SK-N-DZ (cell line): ENCODE data around the gene ATP1B2. TPM values are rescaled to one million over a fixed set of nuclear protein-coding genes. Genes with fewer than 3 reads are reported as not detected.
"Not testable (repeated sequence)": the region's sequence is repeated elsewhere in the genome, so short reads cannot be mapped to it uniquely, and the experiment has no call there.

Source experiments
- DNase-seq: peaks from one replicate; pipeline ENCODE4 v3.0.0-alpha.2; 2015; ENCODE audit warnings: low spot score
- polyA plus RNA-seq, 2 experiments: library from polyadenylated mRNA; depleted of rRNA; stranded (reverse); fragments of >200 nt; gene quantifications; 2 replicates each; pipeline ENCODE4 v1.2.3, GENCODE V29; 2014

ATP1B2 gene
- 0.25 and 0.28 TPM in 2 replicates for polyA plus RNA-seq (2014; cell fraction: cytosol; rRNA removed)
- 0.85 and 1.2 TPM in 2 replicates for polyA plus RNA-seq (2014; cell fraction: nucleus; rRNA removed)

GRCh38 chr17:7650509-7651096, at the start of gene ATP1B2:
Gene ATP1B2 (plus strand): TSS chr17:7650926. CDS start chr17:7651519, 593 bp downstream.
- DNase-seq = peak; percentile 96

- no peak for DNase-seq
Observed at GRCh38 chr17:7606280-7606679, 44.4 kb upstream of the ATP1B2 start.

GRCh38 chr17:7610641-7611040, 40.1 kb upstream of the ATP1B2 start:
- no peak for DNase-seq

DNA sequence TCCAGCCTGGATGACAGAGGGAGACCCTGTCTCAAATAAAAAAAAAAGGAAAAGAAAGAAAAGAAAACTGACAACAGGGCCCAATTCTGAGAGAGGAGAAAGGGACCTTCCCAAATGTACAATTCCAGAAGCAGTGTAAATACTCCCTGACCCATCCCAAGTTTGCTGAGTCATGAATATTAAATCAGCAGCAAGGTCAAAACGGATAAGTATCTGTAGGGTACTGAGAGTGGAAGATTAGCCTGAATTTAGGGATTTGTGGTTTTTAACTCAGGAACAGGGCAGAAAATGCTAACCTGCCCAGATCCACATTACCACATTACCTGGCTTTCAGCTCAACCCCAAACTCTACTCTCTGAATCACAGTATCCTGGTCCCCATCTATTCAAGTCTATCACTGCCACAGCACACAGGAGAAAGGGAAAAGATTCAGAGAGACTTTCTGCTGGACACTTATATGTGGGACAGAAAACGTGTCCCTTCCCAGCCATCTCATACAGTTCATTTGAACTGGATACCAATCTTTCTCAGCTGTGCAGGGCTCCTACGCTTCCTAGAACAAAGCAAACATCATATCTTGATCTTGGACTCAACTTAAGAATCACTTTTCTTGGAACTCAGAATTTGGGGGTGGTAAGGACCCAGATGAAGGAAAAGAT, 39.0 kb upstream of the ATP1B2 start:
- DNase-seq = no peak

GRCh38 chr17:7612294-7612640, 38.5 kb upstream of the ATP1B2 start:
- no peak for DNase-seq

DNA sequence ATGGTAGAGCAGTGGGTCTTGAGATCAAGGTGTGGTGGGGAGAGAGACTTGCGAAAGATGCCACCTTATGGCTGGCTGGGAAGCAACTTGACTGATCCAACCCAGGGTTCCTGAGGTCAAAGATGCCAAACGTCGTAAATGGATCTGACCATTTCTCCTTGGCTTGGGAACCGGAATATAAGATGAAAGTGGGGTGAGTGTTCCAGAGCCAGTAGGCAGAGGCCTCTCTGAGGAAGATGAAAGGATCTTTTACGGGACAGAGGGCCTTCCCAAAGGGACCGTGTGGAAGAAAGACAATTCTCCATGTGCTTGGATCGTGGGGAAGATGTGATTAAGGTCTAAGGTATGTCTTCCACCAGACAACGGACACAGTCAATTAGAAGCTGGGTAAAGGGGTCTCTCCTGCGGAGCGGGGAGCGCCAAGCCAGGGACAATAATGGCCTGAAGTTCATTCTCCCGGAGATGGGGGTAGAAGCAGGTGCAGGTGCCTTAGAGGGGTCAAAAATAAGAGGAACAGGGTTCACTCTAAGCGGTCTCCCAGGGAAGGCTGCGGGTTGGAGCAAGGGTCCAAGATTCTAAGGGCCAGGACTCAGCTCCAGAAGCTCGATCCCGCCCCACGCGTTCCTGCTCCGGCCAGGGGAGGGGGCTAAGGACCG, 36.8 kb upstream of the ATP1B2 start:
- no peak for DNase-seq

DNA sequence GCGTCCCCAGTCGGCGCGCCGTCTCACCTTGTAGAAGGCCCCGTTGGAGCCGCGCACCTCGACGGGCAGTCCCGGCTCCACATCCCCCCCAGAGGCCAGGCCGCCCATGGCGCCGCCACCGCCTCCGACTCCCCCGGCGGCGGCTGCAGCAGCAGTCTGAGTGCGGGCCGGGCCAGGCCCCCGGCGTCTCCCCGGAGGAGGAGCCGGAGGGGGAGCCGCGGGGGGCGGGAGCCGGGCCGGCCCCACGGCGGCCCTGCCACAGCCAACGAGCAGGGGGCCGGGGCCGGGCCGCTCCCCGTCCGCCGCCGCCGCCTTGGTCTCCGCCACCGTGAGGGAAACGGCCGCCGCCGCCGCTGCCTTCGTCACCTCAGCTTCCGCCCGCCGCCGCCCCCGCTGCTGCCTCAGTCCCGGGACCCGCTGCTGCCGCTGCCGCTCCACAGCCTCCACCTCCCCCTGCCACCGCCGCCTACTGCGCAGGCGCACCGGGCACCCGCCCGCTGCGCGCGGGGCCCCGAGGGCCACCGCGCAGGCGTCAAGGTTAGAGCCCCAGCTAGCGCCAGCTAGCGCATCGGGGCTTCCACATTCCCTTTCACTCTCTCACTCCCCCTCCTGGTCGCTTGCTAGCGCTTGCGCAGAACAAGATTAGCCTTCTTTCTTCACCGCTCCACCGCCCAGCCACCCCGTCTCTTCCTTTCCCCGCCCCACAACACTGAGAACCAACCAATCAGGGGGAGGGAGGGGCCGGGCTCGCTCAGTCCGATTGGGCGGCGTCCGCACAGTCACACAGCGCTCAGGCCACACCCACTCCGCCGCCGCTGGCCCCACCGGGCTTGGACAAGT, 36.1 kb upstream of the ATP1B2 start, which contains the start of gene FXR2:
TSS of gene FXR2 (minus strand) at position 473 of the 840 bp plus-strand sequence. CDS start at position 108, 365 bp downstream.
- peak; percentile 100 for DNase-seq

- DNase-seq = no peak
Observed at GRCh38 chr17:7615265-7615747, 35.4 kb upstream of the ATP1B2 start.

DNA sequence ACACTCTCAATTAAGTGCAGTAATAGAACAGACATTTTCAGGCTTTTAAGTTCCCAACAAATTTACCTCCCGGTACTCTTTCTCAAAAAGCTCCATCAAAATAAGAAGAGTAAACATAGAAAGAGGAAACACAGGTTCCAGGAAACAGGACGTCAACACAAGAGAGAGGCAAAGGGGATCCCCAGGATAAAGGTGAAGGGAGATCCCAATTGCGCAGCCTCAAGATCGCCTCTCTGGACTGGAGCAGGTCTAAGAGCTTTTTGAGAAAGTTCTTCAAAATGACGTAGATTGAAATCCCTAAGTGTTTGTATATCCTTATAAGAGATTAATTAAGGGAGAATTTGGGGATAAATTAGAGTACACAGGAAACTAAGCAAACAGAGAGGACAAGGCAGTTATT, 32.1 kb upstream of the ATP1B2 start:
- no peak for DNase-seq

GRCh38 chr17:7620835-7621234, 29.9 kb upstream of the ATP1B2 start:
- DNase-seq = no peak

DNA sequence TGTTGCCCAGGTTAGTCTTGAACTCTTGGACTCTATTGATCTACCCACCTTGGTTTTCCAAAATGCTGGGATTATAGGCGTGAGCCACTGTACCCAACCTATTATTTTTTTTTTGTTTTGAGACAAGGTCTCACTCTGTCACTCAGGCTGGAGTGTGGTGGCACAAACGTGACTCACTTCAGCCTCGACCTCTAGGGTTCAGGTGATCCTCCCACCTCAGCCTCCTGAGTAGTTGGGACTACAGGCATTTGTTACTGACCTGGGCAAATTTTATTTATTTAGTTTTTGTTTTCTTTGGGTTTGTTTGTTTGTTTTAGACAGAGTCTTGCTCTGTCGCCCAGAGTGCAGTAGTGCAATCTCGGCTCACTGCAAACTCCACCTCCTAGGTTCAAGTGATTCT, 27.1 kb upstream of the ATP1B2 start:
- DNase-seq = no peak

- not testable (repeated sequence) for DNase-seq
Observed at GRCh38 chr17:7625749-7626148, 25.0 kb upstream of the ATP1B2 start.

DNA sequence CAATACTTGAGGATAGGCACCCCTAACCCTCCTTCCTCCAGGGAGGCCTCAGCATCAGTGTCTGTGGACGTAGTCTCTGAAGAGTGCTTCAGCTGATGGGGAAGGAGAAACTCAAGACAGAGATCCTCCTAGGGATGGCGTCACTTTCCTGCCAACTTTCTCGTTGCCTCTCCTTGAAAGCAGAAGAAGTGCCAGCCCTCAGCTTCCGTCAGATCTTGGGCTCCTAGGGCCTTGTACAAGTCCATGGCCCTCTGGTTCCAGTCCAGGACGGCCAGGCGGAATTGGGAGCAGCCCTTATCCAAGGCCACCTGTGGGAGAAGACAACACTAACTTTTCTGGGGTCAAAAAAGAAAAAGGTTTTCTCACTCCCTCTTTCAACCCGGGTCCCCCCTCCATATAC, 24.4 kb upstream of the ATP1B2 start:
- no peak for DNase-seq

DNA sequence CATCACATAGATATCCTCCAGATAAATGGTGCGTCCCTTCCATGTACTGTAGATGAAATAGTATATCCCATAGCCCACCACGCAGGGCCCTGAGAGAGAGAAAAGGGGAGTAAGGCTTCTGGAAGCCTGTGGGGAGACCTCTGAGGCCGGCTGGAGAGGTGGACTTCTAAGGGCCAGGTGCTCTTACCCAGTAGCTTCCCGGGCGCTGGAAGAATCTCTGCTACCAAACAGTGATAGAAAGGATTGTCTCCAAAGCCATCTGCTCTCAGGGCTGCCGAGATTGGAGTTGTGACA, 23.8 kb upstream of the ATP1B2 start:
- DNase-seq = no peak

- DNase-seq = peak; percentile 92
Observed at GRCh38 chr17:7627250-7628121, 23.2 kb upstream of the ATP1B2 start, which contains the start of gene SAT2. Gene SAT2 (minus strand): TSS chr17:7627821. CDS start chr17:7627635, 186 bp downstream.

GRCh38 chr17:7629939-7630571, 20.7 kb upstream of the ATP1B2 start, which contains the start of gene SHBG:
Gene SHBG (plus strand): TSS chr17:7630135. CDS start chr17:7630173, 38 bp downstream.
- no peak for DNase-seq

DNA sequence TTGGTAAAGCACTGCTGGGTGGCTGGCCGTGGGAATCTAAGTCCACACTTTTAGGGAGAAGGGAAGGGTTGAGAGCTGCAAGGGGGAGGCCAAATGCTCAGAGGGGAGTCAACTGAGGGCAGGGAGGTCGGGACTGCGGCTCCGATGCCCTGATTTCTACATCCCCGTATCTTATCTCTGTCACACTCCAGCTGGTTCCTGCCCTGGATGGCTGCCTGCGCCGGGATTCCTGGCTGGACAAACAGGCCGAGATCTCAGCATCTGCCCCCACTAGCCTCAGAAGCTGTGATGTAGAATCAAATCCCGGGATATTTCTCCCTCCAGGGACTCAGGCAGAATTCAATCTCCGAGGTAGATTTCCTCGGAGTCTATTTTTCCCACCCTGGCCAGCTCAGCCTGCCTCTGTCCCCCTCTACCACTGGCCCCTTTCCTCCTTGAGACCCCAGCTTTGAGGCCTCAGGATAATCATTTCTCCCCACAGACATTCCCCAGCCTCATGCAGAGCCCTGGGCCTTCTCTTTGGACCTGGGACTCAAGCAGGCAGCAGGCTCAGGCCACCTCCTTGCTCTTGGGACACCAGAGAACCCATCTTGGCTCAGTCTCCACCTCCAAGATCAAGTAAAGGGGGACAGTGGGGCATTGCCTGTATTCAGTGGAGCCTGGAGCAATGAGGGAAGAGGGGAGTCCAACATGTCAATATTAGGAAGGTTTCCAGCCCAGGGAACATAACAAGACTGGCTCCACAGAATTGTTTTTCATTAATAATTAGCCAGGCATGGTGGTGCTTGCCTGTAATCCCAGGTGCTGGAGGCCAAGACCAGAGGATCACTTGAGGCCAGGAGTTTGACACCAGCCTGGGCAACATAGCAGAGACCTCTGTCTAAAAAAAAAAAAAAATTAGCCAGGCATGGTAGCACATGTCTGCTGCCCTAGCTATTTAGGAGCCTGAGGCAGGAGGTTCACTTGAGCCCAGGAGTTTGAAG, 19.0 kb upstream of the ATP1B2 start:
- DNase-seq = no peak

DNA sequence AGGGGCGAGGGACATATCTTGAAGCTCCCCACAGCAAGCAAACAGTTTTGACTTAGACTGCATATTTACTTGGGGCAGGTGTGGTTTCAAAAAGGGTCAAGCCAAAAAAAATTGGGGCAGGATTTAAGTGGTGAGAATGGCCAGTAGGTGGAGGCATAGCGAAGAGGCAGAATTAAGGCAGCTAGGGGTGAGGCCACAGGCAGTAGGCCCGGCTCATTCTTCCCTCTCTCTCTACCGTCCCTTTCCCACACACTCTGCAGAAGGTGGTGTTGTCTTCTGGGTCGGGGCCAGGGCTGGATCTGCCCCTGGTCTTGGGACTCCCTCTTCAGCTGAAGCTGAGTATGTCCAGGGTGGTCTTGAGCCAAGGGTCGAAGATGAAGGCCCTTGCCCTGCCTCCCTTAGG, 18.2 kb upstream of the ATP1B2 start:
- DNase-seq = peak; percentile 61

DNA sequence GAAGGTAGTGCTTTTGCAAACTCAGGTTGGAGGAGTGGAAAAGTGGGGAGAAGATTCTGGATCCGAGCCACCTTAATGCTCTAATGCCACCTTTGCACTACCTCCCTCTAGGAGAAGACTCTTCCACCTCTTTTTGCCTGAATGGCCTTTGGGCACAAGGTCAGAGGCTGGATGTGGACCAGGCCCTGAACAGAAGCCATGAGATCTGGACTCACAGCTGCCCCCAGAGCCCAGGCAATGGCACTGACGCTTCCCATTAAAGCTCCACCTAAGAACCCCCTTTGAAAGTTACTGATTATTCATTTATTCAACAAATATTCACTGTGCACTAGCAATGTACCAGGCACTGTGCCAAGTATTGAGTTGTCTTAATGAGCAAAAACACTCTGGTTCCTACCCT, 17.6 kb upstream of the ATP1B2 start:
- DNase-seq = no peak
